OCI-LY1 (cell line): Measurements from ENCODE around the gene LMOD1.

Experiments
- H2AFZ ChIP-seq: fragments of 200-600 bp; sonication (generic), shearing (Covaris generic); 2 replicates; pipeline ENCODE4 v1.6.0; 2014; ENCODE audit warnings: antibody characterized with exemption, mild to moderate bottlenecking, low read length
- H3F3A ChIP-seq: fragments of 200-600 bp; sonication (generic), shearing (Covaris generic); 2 replicates; pipeline ENCODE4 v1.6.0; 2014; ENCODE audit warnings: mild to moderate bottlenecking, antibody characterized with exemption, low read length, moderate library complexity; ENCODE audit not compliant: insufficient read depth
- H3K27ac ChIP-seq: fragments of 200-600 bp; sonication (generic); 2 replicates; pipeline ENCODE4 v1.5.1; 2014; ENCODE audit warnings: low read length, mixed run types, mild to moderate bottlenecking, low read depth; ENCODE audit not compliant: poor library complexity, severe bottlenecking
- H3K27me3 ChIP-seq: fragments of 200-600 bp; sonication (generic); 2 replicates; pipeline ENCODE4 v1.6.0; 2014; ENCODE audit warnings: antibody characterized with exemption, mild to moderate bottlenecking, low read length, moderate library complexity; ENCODE audit not compliant: insufficient read depth
- H3K36me3 ChIP-seq: fragments of 200-600 bp; sonication (generic); 2 replicates; pipeline ENCODE4 v1.6.1; 2014; ENCODE audit warnings: mild to moderate bottlenecking, antibody characterized with exemption, low read length, moderate library complexity, mixed read lengths; ENCODE audit not compliant: insufficient read depth
- H3K4me1 ChIP-seq: fragments of 200-600 bp; sonication (generic); 2 replicates; pipeline ENCODE4 v1.5.1; 2014; ENCODE audit warnings: mild to moderate bottlenecking, low read length, moderate library complexity; ENCODE audit not compliant: insufficient read depth, severe bottlenecking
- H3K4me2 ChIP-seq: fragments of 200-600 bp; sonication (generic), shearing (Covaris generic); 2 replicates; pipeline ENCODE4 v1.6.1; 2014; ENCODE audit warnings: low read length
- H3K4me3 ChIP-seq: fragments of 200-600 bp; sonication (generic); 2 replicates; pipeline ENCODE4 v1.5.1; 2014; ENCODE audit warnings: low read length, low read depth, mild to moderate bottlenecking, mixed read lengths; ENCODE audit not compliant: poor library complexity, severe bottlenecking
- H3K79me2 ChIP-seq: fragments of 200-600 bp; shearing (Covaris generic); 2 replicates; pipeline ENCODE4 v1.6.1; 2016; ENCODE audit warnings: mixed run types, low read length, mixed read lengths; ENCODE audit not compliant: insufficient read depth
- H3K9ac ChIP-seq: fragments of 200-600 bp; sonication (generic), shearing (Covaris generic); 2 replicates; pipeline ENCODE4 v1.6.1; 2014; ENCODE audit warnings: mild to moderate bottlenecking, low read length, mixed read lengths
- H3K9me2 ChIP-seq: fragments of 200-600 bp; sonication (generic), shearing (Covaris generic); 2 replicates; pipeline ENCODE4 v1.6.1; 2014; ENCODE audit warnings: low read depth, mild to moderate bottlenecking, low read length, mixed read lengths
- H3K9me3 ChIP-seq: fragments of 200-600 bp; shearing (Covaris generic); 2 replicates; pipeline ENCODE4 v1.6.1; 2014; ENCODE audit warnings: low read length, mixed read lengths
- H4K20me1 ChIP-seq: fragments of 200-600 bp; sonication (generic), shearing (Covaris generic); 2 replicates; pipeline ENCODE4 v1.6.0; 2016; ENCODE audit warnings: mild to moderate bottlenecking, low read length; ENCODE audit not compliant: insufficient read depth
- EZH2 ChIP-seq: fragments of 200-600 bp; sonication (generic), shearing (Covaris generic); IDR thresholded peaks from 2 replicates; pipeline ENCODE4 v1.8.0; 2017; ENCODE audit warnings: borderline replicate concordance, mixed run types, mild to moderate bottlenecking, antibody characterized with exemption, low read length, moderate library complexity, mixed read lengths
- TF ChIP-seq, protein P1 (sequence below): fragments of 200-600 bp; sonication (generic), shearing (Covaris generic); IDR thresholded peaks from 2 replicates; pipeline ENCODE4 v1.5.1; 2017; ENCODE audit warnings: mild to moderate bottlenecking, antibody characterized with exemption, low read length, moderate library complexity, mixed read lengths

Gene LMOD1

DNA sequence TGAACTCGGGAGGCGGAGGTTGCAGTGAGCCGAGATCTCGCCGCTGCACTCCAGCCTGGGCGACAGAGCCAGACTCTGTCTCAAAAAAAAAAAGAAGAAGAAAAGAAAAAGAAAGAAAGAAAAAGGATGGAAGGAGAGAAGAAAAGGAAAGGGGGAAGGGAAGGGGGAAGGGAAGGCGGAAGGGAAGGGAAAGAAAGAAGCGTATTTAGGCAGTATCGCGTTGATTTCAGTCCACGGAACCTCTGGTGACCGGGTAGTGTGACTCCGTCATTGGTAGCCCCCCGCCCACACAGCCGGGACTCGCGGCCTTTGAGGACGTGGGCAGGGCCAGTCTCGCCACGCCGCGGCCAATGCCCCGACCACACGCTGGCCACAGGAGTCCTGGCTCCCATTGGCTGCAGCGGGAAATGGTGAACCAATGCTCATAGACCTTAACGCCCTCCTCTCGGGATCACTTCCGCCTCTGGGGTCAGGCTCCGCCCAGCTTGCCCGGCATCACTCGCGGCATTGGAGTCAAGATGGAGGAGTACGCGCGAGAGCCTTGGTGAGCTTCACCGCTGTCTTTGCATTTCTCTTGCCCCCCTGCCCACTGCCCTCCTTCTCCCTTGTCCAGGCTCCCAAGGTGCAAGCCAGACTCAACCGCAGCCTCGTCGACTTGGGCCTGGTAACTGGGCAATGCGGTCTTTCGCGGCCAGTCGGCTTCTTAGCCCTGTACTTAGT is 8.8 kb upstream of the LMOD1 start, which contains the start of gene TIMM17A:
TIMM17A (plus strand) TSS at position 495 of the 720 bp plus-strand sequence; CDS start at position 519, 24 bp downstream.
- Histone ChIP-seq H3K9ac (peak within 1 kb of the TSS; percentile 86), H3K4me2 (peak within 1 kb of the TSS; percentile 84), H3K4me1 (peaks cover 19% of the 10 kb centered on the region), H3K27ac (peak within 1 kb of the TSS; percentile 25), H3K79me2 (peaks cover 19% of the 10 kb centered on the region), H4K20me1 (no peaks in the 10 kb centered on the region), H3K36me3 (peaks cover 24% of the 10 kb centered on the region), H3K27me3 (0 out of 2 replicates have a peak, but pooled peaks cover 1% of the 10 kb centered on the region), H3K9me2 (no peaks in the 10 kb centered on the region), H2AFZ (peak within 1 kb of the TSS; percentile 52; the same call in 1 of the 2 replicates), H3K4me3 (peak within 1 kb of the TSS; percentile 89), H3K9me3 (no peaks in the 10 kb centered on the region), H3F3A (no peaks in the 10 kb centered on the region)
- TF ChIP-seq EZH2: no peak
- TF ChIP-seq, protein P1, sequence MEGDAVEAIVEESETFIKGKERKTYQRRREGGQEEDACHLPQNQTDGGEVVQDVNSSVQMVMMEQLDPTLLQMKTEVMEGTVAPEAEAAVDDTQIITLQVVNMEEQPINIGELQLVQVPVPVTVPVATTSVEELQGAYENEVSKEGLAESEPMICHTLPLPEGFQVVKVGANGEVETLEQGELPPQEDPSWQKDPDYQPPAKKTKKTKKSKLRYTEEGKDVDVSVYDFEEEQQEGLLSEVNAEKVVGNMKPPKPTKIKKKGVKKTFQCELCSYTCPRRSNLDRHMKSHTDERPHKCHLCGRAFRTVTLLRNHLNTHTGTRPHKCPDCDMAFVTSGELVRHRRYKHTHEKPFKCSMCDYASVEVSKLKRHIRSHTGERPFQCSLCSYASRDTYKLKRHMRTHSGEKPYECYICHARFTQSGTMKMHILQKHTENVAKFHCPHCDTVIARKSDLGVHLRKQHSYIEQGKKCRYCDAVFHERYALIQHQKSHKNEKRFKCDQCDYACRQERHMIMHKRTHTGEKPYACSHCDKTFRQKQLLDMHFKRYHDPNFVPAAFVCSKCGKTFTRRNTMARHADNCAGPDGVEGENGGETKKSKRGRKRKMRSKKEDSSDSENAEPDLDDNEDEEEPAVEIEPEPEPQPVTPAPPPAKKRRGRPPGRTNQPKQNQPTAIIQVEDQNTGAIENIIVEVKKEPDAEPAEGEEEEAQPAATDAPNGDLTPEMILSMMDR: no peak

DNA sequence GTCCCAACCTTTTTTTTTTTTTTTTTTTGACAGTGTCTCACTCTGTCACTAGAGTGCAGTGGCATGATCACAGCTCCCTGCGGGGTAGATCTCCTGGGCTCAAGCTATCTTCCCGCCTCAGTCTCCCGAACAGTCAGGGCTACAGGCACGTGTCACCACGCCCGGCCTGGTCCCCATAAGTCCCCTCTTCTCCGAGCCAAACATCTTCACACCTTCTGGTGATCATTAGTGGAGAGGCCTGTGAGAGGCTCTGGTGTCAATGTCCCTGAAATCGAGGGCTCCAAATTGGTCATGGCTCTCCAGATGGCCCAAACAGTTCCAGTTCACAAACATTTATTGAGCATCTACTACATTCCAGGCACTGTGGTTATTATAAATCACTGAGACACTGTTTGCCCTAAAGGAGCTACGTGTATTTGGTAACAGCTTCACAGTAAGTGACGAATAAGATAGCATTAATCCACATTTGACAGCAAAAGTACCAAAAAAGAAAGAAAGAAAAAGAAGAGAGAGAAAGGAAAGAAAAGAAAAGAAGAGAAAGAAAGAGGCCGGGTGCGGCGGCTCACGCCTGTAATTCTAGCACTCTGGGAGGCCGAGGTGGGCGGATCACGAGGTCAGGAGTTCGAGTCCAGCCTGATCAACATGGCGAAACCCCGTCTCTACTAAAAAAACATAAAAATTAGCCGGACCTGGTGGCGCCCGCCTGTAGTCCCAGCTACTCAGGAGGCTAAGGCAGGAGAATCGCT is 8.1 kb upstream of the LMOD1 start:
- Histone ChIP-seq H3K4me1 (peaks cover 19% of the 10 kb centered on the region), H3K9ac (peak overlapping the region; percentile 86)
- TF ChIP-seq EZH2: no peak
- TF ChIP-seq, protein P1: no peak

DNA sequence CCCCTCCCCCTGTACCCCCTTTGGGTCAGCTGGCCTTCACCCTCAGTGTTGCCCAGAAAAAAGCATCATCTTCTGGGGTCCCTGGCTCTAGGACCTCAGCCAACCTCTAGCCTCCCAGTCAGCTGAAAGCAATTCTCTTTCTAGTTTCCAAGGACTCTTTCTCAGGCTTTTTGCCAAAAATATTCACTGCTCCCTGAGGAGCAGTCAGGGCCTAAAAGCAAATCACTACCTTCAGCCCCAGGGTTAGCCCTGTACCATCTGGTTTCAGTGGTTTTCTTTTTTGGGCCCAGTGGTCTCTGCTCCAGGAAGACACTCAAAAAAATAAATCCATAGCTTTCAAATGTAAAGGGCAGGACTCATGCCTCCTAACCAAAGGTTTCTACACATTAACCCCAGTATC is 3.1 kb upstream of the LMOD1 start:
- Histone ChIP-seq H3F3A (no peaks in the 10 kb centered on the region), H3K4me2 (no peak overlapping the region), H3K36me3 (no peaks in the 10 kb centered on the region), H3K27me3 (0 out of 2 replicates have a peak, but pooled peaks cover 3% of the 10 kb centered on the region), H3K9me3 (no peaks in the 10 kb centered on the region), H3K4me1 (peaks cover 3% of the 10 kb centered on the region), H3K9ac (no peak overlapping the region), H3K9me2 (no peaks in the 10 kb centered on the region), H3K79me2 (no peaks in the 10 kb centered on the region), H3K27ac (no peak overlapping the region), H4K20me1 (no peaks in the 10 kb centered on the region), H3K4me3 (no peak overlapping the region), H2AFZ (no peak overlapping the region)
- no peak for TF ChIP-seq EZH2
- TF ChIP-seq, protein P1: no peak

More for the DNA sequence above, 8.1 kb upstream of the LMOD1 start:
- Histone ChIP-seq H2AFZ (peak overlapping the region; percentile 52; the same call in 1 of the 2 replicates), H3K4me2 (peak overlapping the region; percentile 84), H3K9me3 (no peaks in the 10 kb centered on the region), H3K9me2 (no peaks in the 10 kb centered on the region), H3K36me3 (peaks cover 22% of the 10 kb centered on the region), H4K20me1 (no peaks in the 10 kb centered on the region), H3K27me3 (0 out of 2 replicates have a peak, but pooled peaks cover 3% of the 10 kb centered on the region), H3K79me2 (peaks cover 19% of the 10 kb centered on the region), H3K4me3 (peak overlapping the region; percentile 89), H3F3A (no peaks in the 10 kb centered on the region), H3K27ac (no peak overlapping the region)
